Stimulated activated CD4-positive, alpha-beta T cell treated with anti-CD3 and anti-CD28 coated beads, Interleukin-15, amount 100 ng/mL, for 24 hours (primary cell): ENCODE measurements around the gene SH3RF3.

ENCODE experiments used
- DNase-seq: peaks from one replicate; pipeline ENCODE4 v3.0.0-alpha.2; 2020

The SH3RF3 gene

DNA sequence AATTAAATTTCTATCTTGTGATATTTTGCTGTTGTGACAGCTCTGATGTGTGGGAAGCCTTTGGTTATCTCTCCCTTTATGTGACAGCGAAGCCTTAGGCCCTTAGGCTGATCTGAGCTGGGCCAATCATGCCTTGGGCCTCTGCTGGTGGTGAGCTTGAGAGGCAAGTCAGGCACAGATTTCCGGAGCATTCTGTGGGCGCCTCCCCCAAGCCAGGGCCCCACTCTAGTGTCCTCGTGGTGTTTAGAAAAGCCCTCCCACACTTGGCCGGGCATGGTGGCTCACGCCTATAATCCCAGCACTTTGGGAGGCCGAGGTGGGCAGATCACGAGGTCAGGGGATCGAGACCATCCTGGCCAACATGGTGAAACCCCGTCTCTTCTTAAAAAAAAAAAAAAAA, 239.8 kb downstream of the SH3RF3 start:
- no peak for DNase-seq

DNA sequence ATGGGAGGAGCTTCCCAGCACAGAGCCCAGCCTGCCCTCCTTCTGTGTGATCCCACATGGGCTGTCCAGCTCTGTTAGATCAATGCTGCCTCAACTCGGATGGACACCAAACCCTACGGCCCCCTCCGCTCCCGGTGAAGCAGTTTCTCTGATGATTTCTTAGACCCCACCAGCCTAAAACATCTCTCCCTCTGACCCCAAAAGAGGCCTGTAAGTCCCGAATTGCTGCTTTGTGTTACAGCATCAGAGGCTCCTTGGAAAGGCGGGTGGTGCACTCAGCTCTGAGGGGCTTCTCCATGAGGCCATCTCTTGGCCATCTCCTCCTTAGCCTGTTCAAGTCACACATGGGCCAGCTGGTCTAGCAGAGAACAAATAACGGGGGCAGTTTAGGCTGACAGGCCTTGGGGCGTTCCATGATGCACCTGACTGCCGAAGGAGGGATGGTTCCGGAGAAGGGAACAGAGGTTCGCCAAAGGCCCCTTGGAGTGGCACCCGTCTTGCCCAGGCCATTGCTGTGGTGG, 240.7 kb downstream of the SH3RF3 start:
- DNase-seq: no peak

DNA sequence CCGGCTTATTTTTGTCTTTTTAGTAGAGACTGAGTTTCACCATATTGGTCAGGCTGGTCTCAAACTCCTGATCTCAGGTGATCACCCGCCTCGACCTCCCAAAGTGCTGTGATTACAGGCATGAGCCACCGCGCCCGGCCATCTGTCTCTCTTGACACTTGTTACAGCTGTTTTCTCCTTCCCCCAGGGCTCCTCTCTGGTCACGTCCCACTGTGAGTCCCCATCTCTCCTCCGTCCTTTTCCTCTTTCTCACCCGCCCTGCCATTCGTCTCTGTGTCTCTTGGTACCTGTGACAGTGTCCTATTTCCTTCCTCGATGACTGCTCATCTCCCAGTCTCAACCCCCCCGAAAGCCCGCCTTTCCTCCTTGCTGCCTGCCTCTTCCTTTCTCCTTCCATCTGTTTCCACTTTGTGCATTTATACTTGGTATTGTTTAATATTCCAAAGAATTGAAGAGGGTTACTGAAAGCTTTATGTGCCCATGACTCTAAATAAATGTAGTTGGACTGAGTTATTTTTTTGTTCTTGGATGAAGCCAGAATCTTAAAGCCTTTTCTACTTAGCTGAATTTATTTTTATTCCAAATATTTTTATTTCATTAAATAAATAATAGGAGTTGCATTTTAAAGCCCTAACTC, 241.5 kb downstream of the SH3RF3 start:
- DNase-seq: no peak

DNA sequence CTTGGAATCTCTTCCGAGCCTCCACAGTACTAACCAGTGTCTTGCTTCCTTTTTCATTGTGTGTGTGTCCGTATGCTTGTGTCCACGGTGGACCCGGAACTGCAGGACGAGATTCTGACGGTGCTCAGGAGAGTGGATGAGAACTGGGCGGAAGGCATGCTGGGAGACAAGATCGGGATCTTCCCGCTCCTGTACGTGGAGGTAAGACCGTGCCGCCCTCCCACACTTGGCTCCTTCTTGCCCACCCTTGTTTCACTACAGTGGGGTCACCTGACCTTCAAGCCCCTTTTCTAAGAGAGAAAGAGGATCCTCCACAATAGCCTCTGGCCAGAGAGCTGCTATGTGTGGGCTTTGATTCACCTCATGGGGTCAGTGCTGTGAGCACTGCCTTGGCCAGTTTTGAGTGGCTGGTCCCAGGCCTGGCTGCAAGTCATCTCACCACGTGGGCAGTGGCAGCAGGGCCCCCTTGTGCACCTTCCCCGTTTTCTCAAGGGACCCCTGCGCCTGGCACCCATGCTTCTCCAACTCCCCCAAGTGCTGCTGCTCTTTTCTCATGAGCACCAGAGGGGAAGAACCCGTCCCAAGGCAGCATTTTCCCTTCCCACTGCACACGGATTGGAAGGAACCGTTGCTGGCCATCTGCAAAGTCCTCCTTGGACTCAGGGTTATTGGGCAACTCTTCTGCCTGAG, 242.6 kb downstream of the SH3RF3 start:
- DNase-seq: no peak

DNA sequence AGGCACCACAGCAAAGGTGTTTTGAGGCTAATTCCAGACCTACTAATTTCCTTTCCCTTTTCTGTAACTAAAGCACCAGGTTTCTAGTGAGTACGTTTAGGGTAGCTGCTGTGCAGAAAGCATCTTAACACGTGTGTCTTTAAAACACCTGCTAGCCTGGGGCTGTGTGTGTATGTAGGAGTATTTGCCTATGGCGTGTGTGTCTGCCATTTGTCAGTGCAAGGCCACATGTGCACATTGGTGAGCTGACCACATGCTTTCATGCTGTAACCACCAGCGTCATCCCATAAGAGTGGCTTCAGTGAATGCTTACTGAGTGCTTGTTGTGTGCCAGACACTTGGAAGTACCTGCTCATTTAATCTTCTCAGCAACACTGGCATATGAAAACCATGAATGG, 243.2 kb downstream of the SH3RF3 start:
- no peak for DNase-seq

DNA sequence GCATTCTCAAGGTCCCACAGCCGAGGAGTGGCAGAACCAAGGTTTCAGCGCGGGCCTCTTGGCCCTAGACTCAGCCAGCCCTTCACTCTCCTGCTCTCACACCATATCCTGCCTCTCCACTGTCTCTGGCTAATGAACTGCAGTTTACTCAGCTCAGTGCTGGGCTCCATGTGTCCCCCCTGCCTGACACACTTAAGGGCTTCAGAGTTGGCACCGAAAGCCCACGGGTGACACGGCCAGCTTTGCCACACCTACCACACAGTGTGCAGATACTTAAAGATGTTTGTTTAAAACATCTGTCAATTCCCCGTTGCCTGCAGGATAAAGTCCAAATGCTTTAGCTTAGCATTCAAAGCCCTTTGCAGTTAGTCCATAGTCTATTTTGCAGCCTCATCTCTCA, 243.6 kb downstream of the SH3RF3 start:
- DNase-seq: no peak

DNA sequence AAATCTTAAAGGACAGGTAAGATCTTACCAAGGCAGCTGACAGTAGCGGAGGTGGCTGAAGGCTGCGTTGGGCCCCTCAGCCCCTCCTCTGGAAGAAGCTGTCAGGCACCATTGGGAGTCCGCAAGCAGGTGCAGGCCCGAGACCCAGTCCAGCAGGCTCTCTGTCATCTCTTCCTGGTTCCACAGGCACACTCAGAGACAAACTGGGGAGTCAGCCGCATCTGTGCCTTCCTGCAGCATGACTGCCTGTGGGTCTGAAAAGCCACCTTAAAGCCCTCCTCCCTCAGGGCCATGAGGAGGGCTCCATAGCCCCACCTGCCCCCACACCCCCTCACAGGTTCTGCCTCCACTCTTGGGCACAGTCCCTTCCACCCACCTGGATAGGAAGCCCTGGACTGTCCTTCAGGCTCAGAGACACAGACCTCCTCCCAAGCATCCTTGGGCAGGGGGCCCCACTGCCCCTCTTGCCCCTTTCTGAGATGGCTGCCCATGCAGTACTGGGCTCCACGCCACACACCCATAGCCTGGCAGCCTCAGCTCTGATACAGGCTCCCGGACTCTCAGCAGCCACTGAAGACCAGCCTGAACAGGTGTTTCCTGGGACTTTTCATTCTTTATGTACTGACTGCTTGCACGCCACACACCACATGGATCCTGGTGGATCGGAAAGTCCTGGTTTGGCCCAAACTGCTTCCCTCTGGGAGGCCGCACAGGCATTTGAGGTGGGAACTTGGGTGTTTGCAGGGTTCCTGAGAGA, 245.0 kb downstream of the SH3RF3 start:
- DNase-seq: no peak

DNA sequence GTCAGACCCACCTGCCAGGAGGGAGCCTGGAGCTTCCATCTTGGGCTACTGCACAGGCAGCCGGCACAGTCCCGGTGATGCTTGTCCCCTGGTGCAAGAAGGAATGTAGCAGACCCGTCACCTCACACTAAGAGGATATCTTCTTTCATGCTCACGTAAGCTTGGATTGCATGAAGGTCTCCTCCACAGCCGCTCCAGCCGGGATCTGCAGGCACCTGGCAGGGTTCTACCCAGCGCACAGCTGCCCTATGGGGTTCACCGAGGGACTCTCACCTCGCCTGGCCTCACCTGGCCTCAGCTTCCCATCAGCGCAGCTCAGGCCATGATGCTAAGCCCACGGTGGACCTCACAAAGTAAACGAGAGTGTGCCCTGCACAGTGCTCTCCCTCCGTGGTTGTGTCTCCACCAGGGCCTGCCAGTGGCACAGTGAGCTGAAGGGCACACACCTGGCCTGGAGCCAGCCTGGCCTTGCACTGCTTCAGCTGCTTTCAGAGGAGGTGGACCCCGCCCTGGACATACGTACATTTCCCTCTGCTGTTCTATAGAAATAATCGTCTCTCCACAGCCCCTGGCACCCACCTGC, 245.6 kb downstream of the SH3RF3 start:
- no peak for DNase-seq

DNA sequence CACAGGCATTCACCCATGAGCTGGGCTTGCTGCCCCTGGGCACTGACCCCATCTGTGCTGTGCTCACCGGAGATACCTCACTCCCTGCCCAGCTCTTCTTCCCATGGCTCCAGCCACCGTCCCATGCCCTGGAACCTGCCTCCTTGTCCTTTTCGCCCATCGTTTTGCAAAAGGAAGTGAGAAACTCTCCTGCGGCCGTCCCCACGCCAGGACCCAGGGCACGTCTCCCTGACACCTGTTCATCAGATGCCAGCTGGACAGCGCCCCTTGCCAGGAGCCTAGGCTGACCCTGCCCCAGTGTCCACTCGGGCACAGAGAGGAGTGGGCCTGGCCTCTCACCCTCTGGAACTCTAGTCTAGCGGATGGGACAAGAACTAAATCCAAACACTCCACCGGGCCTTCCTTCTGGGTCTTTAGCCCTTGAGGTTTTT, 246.1 kb downstream of the SH3RF3 start:
- no peak for DNase-seq

DNA sequence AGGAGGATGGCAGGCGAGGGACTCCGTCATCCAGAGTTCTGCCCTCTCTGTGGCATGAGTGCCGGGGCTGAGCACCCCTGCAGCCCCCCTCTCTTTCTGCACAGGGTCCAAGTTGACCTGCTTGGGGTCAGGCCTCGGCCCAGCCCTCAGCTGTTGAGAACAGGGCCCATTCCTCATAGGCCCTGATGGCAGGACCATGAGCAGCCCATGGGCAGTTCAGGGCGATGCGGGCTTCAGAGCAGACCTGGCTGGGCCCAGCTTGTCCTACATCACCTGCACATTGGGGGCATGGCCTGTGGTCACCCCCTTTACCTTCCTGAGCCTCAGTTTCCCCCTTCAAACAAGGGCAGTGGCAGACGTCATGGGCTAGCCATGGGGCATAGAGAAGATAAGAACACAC, 246.7 kb downstream of the SH3RF3 start:
- no peak for DNase-seq

DNA sequence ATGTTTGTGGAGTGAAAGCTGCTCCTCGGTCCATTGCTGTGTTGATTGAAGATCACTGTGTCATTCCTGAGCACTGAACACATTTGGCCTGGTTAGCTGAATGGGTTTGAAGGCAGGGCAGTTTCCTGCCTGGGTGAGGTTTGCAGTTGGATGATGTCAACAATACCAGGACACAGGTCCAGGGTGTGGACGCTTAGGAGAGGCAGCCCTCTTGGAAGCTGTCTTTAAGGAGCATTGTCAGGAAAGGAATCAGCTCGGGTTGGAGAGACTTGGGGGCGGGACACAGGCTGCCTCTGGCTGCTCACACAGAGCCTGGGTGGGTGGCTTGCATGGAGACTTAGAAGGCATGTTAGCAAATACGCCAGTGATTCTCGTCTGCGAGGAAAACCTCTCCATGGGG, 247.1 kb downstream of the SH3RF3 start:
- DNase-seq: no peak

DNA sequence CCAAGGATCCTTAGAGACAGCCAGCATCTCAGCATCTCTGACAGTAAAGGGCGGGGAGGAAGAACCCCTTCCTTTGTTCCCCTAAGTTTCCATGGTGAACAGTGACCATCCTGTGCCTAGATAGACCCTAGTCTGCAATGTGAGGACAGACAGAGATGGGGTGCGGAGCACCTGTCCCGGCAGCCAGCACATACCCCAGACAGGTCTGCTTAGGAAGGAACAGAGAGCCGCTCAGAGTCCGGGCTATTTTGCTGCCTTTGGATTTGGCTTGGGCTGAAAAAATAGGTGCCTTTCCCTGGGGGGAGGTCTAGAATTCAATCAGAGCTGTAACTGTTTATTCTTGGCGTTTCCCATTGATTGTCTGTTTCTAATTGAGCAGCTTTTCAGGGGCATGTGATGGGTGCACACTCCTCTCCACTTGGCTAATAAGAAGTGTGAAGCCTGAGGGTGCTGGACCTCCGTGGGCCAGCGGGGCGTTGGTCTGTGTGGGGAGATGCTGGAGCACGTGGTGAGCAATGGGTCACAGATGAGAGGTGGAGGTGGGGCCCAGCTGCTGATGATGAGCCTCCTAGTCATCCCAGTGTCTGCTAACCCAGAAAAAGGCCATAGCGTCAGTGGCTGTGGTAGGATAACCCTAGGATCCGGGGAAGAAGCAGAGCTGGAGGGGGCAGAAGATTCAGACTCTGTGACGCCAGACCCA, 247.9 kb downstream of the SH3RF3 start:
- DNase-seq: no peak

DNA sequence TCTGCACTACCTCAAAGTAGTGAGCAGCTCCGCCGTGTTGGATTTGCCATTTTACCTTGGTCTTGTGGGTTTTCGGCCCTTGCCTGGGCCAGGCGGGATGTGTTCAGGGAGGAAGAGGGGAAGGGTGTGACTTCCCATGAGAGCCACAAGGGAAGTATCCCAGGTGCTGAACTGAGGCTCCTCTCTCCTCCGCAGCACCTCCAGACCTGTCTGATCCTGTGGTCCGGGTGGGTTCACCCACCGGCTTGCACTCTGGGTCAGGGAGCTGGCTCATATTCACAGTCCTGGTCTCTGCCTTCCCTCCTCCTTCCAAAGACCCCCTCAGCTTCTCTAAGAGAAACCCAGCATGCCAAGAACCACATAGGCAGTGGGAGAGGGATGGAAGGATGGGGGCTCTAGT, 249.0 kb downstream of the SH3RF3 start:
- no peak for DNase-seq

DNA sequence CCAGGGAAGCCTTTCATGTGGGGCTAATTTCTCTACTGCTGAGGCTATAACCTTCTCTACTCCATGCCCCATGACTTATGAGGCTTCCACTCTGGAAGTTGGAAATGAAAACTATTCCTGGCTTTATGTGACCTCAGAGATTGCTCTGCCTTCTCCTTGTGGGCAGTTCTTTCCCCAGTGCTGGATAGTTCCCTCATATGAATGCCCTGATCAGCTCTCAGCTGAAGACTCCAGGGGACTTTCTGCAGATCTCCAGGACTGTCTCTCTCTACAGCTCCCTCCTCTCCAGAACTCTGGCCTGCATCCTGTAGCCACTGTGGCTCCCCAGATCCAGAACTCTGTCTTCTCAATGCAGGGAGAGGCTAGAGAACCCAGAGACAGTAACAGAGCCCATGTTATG, 249.7 kb downstream of the SH3RF3 start:
- no peak for DNase-seq

DNA sequence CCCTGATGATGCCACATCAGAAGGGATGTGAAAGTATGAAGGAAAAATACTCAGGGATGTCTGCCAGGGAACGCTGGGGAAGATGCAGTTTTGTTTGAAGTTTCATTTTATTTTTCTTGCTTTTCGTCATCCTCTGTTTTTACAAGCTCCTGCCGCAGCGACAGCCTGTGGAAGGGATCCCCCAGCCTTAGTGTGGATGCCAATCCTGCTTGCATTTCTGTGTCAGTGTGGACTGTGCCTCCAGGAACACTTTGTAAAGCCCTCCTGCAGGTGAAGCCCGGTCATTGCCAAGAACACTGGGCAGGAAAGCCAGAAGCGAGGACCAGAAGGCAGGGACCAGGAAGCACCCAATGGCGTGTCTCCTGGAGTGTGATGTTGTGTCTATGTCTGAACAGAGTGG, 250.5 kb downstream of the SH3RF3 start:
- no peak for DNase-seq

DNA sequence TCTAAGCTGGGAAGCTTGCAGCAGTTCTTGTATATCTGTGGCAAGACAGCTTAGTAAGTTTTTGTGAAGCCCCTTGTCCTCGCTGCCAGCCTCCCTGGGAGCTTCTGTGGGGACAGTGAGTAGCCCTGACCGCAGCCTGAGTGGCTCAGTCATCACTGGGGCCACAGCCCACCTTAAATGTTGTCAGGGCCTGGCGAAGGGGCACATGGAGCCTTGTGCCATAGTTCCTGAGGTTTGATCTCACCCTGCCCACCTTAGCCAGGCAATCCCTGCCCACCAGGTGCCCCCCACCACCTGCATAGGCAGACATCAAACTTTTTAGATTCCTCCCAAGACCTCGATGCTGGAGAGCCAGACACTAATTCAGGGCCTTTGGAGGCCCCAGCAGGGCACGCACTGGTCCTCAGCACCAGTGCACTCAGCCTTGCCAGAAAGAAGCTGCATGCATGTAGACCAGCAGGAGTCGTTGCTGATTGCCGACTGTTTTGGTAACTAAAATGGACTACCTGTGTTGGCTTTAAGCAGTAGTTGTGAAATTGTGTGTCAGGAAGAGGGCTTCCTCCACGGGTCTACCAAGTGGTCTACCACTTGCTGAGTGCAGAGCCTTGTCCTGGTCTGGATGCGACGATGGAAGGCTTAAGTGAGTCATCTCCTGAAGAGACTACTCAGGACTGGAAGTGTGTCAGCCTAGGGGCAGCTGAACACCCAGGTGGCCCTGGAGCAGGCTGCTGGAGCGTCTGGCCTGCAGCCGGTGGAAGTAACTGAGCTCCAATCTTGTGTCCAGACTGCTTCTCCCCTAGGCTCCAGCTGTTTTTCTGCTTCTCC, 251.7 kb downstream of the SH3RF3 start:
- DNase-seq: no peak

DNA sequence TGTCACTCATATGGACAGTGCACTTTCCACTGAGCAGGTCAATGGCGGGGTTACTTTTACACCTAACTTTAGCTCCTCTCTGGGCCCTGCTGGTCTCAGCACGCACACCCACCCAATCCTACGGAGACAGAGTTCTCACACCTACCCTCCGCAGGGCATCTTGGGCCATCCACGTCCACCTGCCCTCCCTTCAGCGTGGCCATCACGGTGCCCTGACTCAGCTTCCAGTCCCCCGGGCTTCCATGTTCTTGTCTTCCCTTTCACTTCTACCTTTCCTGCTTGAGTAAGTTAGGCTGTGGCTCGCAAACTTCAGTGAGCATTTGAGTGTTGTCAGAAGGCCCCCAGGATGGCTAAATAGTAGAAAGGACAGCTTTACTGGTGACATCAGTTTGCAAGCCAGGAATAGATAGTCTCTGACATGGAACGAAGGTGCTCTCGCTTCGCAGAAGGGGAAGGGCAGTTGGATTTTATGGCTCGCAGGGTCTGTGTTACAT, 252.4 kb downstream of the SH3RF3 start:
- DNase-seq: no peak

DNA sequence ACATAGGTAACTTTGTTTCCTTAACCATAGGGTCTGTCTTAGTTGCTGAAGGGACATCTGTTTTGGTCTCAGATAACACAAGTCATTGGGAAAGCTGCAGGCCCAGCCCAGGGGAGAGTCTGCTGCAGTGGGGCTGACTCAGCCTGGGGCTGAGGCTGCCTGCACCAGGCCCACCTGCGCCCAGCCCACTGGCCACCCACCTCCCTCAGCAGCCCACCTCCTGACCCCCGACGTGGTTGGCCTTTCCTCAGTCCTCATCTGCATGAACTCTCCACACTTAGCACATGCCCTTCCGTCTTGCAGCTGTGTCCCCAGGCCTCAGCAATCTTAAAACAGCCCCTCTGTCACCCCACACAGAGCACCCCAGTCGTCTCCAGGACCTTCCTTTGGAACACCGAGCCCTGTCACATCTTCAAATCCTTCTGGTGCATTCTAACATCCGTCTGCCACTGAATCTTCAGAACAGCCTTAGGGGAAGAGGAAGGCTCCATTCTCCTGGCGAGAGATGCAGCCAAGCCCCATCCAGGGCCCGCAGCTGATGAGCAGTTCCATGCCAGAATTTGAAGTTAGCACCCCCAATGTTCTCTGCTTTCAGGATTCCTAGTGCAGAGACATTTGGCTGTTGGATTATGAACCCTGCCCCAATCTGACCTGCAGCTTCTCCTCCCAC, 253.4 kb downstream of the SH3RF3 start:
- DNase-seq: no peak

DNA sequence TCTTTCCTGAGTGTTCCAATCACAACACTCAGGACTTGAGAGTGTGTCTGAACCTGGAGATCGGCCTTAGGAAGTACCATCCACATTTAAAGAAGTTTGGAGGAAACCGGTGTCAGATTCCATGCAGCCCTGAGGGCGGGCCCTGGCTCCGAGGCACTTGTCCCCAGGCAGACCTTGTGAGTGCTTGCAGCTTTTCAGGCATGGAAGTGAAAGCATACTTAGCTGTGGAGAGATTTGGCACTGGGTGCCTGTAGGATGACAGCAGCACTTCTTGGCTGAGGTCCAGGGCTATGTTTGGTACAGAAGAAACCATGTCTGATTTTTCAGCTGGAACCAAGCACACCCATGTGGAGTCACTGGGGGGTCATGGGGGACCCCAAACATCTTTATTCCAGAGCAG, 253.9 kb downstream of the SH3RF3 start:
- no peak for DNase-seq

DNA sequence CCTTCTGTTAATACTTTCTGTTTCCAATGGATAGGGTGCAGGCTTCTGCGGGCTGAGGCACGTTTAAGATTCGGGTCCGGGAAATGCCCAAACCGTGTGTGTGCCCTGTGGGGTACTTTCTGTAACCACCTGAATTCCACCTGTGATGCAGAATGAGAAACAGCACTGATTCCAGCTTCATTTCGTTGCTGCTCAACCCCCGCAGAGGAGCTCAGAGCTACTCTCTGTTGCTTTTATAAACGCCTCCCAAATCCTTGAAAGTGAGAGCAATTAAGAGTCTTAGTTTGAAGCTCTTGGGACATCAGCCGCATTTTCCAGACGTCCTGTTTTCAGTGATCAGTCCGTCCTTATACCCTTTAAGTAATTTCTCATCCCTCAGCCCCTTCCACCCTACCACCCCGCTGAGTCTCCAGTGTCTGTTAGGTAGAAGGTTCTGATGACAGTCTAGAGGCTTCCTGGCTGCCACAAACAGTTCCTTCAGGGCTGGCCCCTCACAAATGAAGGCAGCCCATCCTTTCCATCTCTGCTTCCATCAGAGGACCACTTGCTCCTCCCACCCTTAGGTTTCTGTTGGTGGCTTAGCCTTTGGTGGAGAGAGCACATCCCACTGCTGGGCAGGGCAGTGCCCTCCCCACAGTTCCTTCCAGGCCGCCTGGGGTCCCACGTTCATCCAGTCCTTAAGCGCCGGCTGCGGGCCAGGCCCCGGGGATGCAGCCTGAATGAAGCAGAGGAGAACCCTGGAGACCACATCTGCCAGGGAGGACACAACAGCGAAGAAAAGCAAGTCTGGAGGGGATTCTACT, 254.7 kb downstream of the SH3RF3 start:
- DNase-seq: no peak
